Natural killer cell (primary cell): Measurements from ENCODE around the gene TNRC6A. TPM values are rescaled to one million over a fixed set of nuclear protein-coding genes. Genes with fewer than 3 reads are reported as not detected.

Experiments
- ATAC-seq, 3 donors: fragments of 150-1000 bp in 2 of 3; fragments of 200-7000 bp in 1 of 3; cut with Tn5 transposase; 1 replicate in 1 of 3; 2 replicates in 2 of 3; pipeline ENCODE4 v1.10.0; 2021; ENCODE audit warnings: mild to moderate bottlenecking in 2 of 3, moderate library complexity in 2 of 3
- DNase-seq, 2 donors: peaks; one replicate each; pipeline versions ENCODE4 v3.0.0 to v3.0.0-alpha.2; 2013 to 2021; ENCODE audit warnings: mixed read lengths in 1 of 2
- H3K27ac ChIP-seq: one replicate; pipeline ENCODE4 v1.5.1; 2013; ENCODE audit warnings: mild to moderate bottlenecking, low read length
- H3K27me3 ChIP-seq: one replicate; pipeline ENCODE4 v1.6.1; 2013; ENCODE audit warnings: low read length; ENCODE audit not compliant: control insufficient read depth, insufficient read depth
- H3K36me3 ChIP-seq: one replicate; pipeline ENCODE4 v1.6.1; 2013; ENCODE audit warnings: low read length; ENCODE audit not compliant: control insufficient read depth, insufficient read depth
- H3K4me1 ChIP-seq: one replicate; pipeline ENCODE4 v1.6.1; 2013; ENCODE audit warnings: low read length; ENCODE audit not compliant: control insufficient read depth, insufficient read depth
- H3K4me3 ChIP-seq: one replicate; pipeline ENCODE4 v1.5.1; 2013; ENCODE audit warnings: low read length
- H3K9me3 ChIP-seq: one replicate; pipeline ENCODE4 v1.6.1; 2013; ENCODE audit warnings: low read length; ENCODE audit not compliant: control insufficient read depth, insufficient read depth
- H3K27ac Mint-ChIP-seq, 2 donors: one replicate each; pipeline ENCODE4 v1.8.0; 2022; ENCODE audit warnings: mild to moderate bottlenecking in 2 of 2, mixed read lengths in 2 of 2, moderate library complexity in 1 of 2
- H3K27me3 Mint-ChIP-seq, 2 donors: one replicate each; pipeline ENCODE4 v1.8.0; 2022; ENCODE audit warnings: low read depth in 2 of 2, mixed read lengths in 2 of 2
- H3K36me3 Mint-ChIP-seq: one replicate; pipeline ENCODE4 v1.8.0; 2022; ENCODE audit warnings: mixed read lengths
- H3K4me1 Mint-ChIP-seq, 2 donors: one replicate each; pipeline ENCODE4 v1.8.0; 2022; ENCODE audit warnings: mixed read lengths in 2 of 2
- H3K4me3 Mint-ChIP-seq: one replicate; pipeline ENCODE4 v1.8.0; 2022; ENCODE audit warnings: mild to moderate bottlenecking, moderate library complexity, mixed read lengths
- H3K9me3 Mint-ChIP-seq, 2 donors: one replicate each; pipeline ENCODE4 v1.8.0; 2022; ENCODE audit warnings: mixed read lengths in 2 of 2
- CTCF ChIP-seq: fragments of 200-600 bp; IDR thresholded peaks from one replicate; pipeline ENCODE4 v1.8.0; 2022; ENCODE audit warnings: antibody characterized with exemption
- WGBS: methylation state at CpG from one replicate; pipeline ENCODE4 v1.1.7; 2013; ENCODE audit warnings: missing lambda C conversion rate; ENCODE audit not compliant: insufficient coverage; 5-methylcytosine and 5-hydroxymethylcytosine counted together
- intact Hi-C: fragments of 100-400 bp; cut with micrococcal nuclease; formaldehyde crosslinking; loops from one replicate; pipeline ENCODE4 v1.14.2; 2022
- total RNA-seq, 4 donors: library from RNA; stranded (reverse); fragments of 120-200 nt in 1 of 4; gene quantifications; one replicate each; pipeline versions ENCODE4 v1.2.3 to v1.2.4, GENCODE V29; 2013 to 2022

TNRC6A gene
- total RNA-seq, 3 donors from 2014 or later (not counting 1 experiment from before 2014, with no cell fraction given) = 53.9 to 68.5 (median 66.3) TPM

GRCh38 chr16:24764916-24765315 lies 35.5 kb downstream of the TNRC6A start:
- Mint-ChIP-seq H3K4me1 (peaks cover 7 to 12% of the 10 kb centered on the region in 2 donors), H3K27ac (no peak overlapping the region), H3K4me3 (no peak overlapping the region), H3K27me3 (no peaks in the 10 kb centered on the region), H3K36me3 (no peaks in the 10 kb centered on the region), H3K9me3 (no peaks in the 10 kb centered on the region)
- Histone ChIP-seq H3K36me3 (peaks cover 17% of the 10 kb centered on the region), H3K4me1 (no peaks in the 10 kb centered on the region), H3K27ac (no peak overlapping the region), H3K4me3 (no peak overlapping the region), H3K9me3 (no peaks in the 10 kb centered on the region), H3K27me3 (no peaks in the 10 kb centered on the region)
- DNase-seq = no peak
- no peak for ATAC-seq
- 67% methylated on average over 1 of the region's 2 CpGs for WGBS
- intact Hi-C loops = no loop called here
- TF ChIP-seq CTCF = no peak

GRCh38 chr16:24766057-24766456 lies 36.6 kb downstream of the TNRC6A start:
- no peaks in the 10 kb centered on the region for H3K36me3 Mint-ChIP-seq

GRCh38 chr16:24769806-24770205 lies 40.4 kb downstream of the TNRC6A start:
- Histone ChIP-seq H3K4me3 (no peak overlapping the region), H3K27me3 (no peaks in the 10 kb centered on the region), H3K27ac (no peak overlapping the region), H3K36me3 (peaks cover 12% of the 10 kb centered on the region), H3K9me3 (no peaks in the 10 kb centered on the region), H3K4me1 (no peaks in the 10 kb centered on the region)
- Mint-ChIP-seq H3K9me3 (no peaks in the 10 kb centered on the region), H3K36me3 (no peaks in the 10 kb centered on the region), H3K27me3 (no peaks in the 10 kb centered on the region), H3K27ac (peak overlapping the region; percentile 27 to 44), H3K4me1 (peaks cover 24 to 35% of the 10 kb centered on the region in 2 donors), H3K4me3 (no peak overlapping the region)
- WGBS = 98% methylated on average over 5 of the region's 5 CpGs
- intact Hi-C loops = no loop called here
- no peak for TF ChIP-seq CTCF
- DNase-seq (no peak), ATAC-seq (no peak)

More at GRCh38 chr16:24766057-24766456, 36.6 kb downstream of the TNRC6A start:
- Mint-ChIP-seq H3K27me3 (no peaks in the 10 kb centered on the region), H3K27ac (no peak overlapping the region), H3K4me1 (peaks cover 8 to 20% of the 10 kb centered on the region in 2 donors), H3K9me3 (no peaks in the 10 kb centered on the region), H3K4me3 (no peak overlapping the region)
- intact Hi-C loops = no loop called here
- Histone ChIP-seq H3K27me3 (no peaks in the 10 kb centered on the region), H3K27ac (no peak overlapping the region), H3K36me3 (peaks cover 17% of the 10 kb centered on the region), H3K4me1 (no peaks in the 10 kb centered on the region), H3K4me3 (no peak overlapping the region), H3K9me3 (no peaks in the 10 kb centered on the region)
- DNase-seq = no peak
- ATAC-seq = no peak
- 100% methylated on average over 1 of the region's 3 CpGs for WGBS
- TF ChIP-seq CTCF = no peak

GRCh38 chr16:24771132-24771778 lies 41.8 kb downstream of the TNRC6A start:
- H3K27me3 Mint-ChIP-seq = no peaks in the 10 kb centered on the region
- Histone ChIP-seq H3K27me3 (no peaks in the 10 kb centered on the region), H3K4me1 (no peaks in the 10 kb centered on the region), H3K4me3 (no peak overlapping the region), H3K9me3 (no peaks in the 10 kb centered on the region), H3K27ac (no peak overlapping the region), H3K36me3 (peaks cover 16% of the 10 kb centered on the region)
- intact Hi-C loops = no loop called here
- no peak overlapping the region for H3K27ac Mint-ChIP-seq
- ATAC-seq = peak in 1 of 3 donors; percentile 24
- no peaks in the 10 kb centered on the region for H3K36me3 Mint-ChIP-seq
- DNase-seq = no peak
- no peak for TF ChIP-seq CTCF
- H3K4me3 Mint-ChIP-seq = no peak overlapping the region
- 77% methylated on average over 2 of the region's 5 CpGs for WGBS
- H3K9me3 Mint-ChIP-seq = no peaks in the 10 kb centered on the region
- peaks cover 35 to 36% of the 10 kb centered on the region in 2 donors for H3K4me1 Mint-ChIP-seq
